Fibroblast of lung (primary cell): Measurements from ENCODE around the gene TRAPPC8.

Source experiments
- EZH2 ChIP-seq: IDR thresholded peaks from 2 replicates; pipeline ENCODE4 v1.5.1; 2012; ENCODE audit warnings: low read length, control low read depth, mild to moderate bottlenecking; ENCODE audit errors: missing control alignments
- TF ChIP-seq, protein P1 (sequence below), 2 donors: IDR thresholded peaks in 1 of 2; conservative IDR thresholded peaks in 1 of 2; 1 replicate in 1 of 2; 2 replicates in 1 of 2; pipeline ENCODE4 v1.5.1; 2011 to 2012; ENCODE audit warnings: low read length in 2 of 2, control low read depth in 1 of 2, inconsistent platforms in 1 of 2, low read depth in 1 of 2, mild to moderate bottlenecking in 1 of 2

DNA sequence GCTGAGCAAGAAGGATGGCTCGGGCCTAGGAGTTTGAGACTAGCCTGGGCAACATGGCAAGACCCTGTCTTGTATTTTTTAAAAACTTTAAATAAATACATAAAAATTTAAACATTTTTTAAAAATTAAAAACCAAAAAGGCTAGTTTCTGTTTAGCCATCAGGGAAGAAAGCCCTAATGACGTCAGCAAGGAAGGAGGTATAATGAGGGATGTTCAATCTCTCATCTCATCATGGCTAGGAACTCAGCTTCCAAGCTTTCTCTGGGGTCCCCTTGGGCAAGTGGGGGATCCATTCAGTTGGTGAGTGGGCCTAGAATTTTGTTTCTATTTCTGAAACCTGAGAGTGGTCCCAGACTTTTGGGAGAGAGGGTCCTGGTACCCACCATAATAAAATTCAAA, 147.2 kb downstream of the TRAPPC8 start:
- no peak for TF ChIP-seq EZH2
- TF ChIP-seq, protein P1, sequence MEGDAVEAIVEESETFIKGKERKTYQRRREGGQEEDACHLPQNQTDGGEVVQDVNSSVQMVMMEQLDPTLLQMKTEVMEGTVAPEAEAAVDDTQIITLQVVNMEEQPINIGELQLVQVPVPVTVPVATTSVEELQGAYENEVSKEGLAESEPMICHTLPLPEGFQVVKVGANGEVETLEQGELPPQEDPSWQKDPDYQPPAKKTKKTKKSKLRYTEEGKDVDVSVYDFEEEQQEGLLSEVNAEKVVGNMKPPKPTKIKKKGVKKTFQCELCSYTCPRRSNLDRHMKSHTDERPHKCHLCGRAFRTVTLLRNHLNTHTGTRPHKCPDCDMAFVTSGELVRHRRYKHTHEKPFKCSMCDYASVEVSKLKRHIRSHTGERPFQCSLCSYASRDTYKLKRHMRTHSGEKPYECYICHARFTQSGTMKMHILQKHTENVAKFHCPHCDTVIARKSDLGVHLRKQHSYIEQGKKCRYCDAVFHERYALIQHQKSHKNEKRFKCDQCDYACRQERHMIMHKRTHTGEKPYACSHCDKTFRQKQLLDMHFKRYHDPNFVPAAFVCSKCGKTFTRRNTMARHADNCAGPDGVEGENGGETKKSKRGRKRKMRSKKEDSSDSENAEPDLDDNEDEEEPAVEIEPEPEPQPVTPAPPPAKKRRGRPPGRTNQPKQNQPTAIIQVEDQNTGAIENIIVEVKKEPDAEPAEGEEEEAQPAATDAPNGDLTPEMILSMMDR (conservative IDR thresholded peaks at IDR 0.05 in 1 of 2, IDR thresholded peaks at IDR 0.05 in 1 of 2; ENCODE audit: low read depth in 1 of 2, low read length in 2 of 2): no peak
